Activated CD8-positive, alpha-beta memory T cell treated with anti-CD3 and anti-CD28 coated beads for 4 hours (primary cell): ENCODE data around the gene ACADL.
"Not testable (repeated sequence)": the region's sequence is repeated elsewhere in the genome, so short reads cannot be mapped to it uniquely, and the experiment has no call there.

Source experiments
- DNase-seq, 2 donors: peaks; one replicate each; pipeline ENCODE4 v3.0.0-alpha.2; 2020; ENCODE audit warnings: low read depth in 2 of 2

Gene ACADL

GRCh38 chr2:210203147-210203546 lies 22.1 kb downstream of the ACADL start:
- no peak for DNase-seq

DNA sequence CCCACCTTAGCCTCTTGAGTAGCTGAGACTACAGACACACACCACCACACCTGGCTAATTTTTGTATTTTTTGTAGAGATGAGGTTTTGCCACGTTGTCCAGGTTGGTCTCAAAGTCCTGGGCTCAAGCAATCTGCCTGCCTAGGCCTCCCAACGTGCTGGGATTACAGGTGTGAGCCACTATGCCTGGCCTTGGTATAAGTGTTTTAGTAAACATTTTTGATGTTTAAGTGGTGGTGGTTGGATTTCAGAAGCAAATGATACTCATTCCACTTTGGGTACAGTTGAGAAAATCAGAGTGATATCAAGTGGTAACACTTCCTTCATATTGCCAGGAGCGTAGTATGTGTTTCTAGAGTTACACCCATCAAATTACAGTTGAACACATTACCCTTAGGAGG lies 25.4 kb downstream of the ACADL start:
- no peak for DNase-seq

DNA sequence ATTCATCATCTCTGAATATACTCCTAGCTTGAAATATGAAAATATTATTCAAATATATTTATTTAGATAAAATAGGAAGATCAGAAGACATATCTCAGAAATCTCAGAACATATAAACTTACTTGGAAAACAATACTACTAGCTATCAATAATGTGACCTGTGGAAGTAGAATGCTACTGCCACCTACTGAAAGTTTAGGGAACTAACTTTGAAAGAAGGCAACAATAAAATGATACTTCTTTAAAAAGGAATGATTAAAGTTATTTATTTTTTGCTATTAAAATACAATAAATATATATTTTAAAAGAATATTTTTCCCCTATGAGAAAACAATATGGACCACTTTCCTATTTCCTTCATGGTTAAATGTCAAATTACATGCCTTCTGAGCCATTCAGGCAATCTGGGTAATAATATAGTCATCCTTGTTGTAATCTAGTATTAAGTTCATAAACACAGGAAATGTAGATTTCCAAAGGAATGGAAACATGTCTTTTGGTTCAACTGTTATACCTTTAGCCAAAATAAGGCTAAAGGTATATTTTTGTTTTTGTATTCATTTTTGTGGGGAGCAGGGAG lies 26.0 kb downstream of the ACADL start:
- DNase-seq: no peak

DNA sequence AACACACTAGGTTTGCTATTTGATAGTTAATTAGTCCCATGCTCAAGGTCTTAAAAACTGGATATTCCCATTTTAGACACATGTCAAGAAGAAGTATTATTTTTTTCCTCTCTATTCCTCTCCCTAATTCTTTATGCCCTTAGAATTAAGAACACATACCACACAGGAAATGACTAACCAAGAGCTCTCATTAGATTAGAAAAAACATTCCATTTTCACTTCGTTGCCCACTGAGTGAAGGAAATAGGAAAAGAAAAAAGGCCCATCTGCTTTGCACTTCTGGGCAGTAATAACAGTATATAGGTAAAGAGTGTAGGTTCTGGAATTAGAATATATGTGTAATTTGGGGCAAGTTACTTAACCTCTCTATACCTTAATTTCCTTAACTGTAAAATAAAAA lies 26.9 kb downstream of the ACADL start:
- no peak for DNase-seq

DNA sequence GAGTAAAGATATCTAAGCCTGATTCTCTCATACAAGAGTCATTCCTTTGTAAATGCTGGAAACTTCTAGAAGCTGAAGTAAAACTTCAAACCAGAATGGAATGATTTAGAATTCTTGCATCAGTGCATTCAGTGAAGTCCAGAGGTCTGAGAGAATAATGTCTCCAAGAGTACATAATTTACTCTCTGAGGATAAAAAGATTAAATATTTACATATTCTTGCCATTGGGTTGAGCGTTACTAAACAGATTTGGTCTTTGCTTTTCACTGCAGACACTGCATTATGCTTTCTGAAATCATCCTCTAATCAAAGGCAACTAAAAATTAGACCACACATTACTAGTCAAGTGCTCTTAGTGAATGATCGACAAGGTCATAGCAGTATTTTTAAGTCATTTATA lies 27.5 kb downstream of the ACADL start:
- no peak for DNase-seq

DNA sequence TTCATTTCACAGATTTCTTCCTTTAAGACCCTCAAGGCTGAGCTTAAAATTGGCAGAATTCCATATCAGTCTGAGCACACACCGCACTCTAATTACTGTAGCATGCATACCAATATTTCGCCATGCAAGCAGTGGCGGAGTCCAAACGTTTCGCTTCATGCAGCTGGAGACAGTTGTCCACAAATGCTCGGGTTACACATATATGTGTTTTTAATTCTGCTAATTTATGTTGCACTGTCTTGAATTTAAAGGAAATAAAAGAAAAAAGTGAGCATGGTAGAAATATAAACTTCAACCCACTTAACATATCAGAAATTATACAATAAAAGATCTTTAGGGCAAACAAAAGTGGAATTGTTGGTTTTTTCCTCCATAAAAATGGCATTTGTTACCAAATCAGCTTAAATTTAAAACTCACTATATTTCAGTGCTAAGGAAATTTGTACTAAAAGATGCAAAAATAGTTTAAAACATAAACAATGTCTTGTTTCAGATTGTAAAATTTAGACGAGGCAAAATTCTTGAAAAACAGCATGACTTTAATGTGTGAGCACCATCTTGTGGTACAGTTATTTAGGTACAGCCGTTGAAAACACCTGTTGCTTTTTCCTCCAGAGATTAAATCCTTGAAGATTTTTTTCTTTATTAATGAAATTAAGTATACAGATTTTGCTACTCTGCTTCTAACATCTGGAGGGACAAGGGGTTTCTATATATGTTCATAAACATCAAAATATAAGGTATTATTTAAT lies 30.0 kb downstream of the ACADL start:
- DNase-seq: no peak

DNA sequence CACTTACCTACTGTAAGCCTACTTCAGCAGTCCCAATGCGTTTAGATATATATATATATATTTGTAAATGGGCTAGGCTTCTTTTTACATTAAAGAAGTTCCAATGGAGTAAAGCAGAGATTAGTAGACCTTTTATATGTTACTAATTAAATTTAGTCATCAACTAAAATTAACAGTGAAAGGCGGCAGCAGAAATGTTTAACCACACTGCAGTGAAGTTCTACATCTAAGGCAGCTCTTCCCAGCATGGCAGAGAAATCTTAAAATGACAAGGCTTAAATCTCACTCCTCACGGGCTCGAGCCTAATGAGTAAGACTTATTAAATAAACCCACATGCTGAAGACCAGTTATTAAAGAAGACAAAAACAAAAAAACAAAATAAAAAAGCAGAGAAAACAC lies 34.9 kb downstream of the ACADL start:
- no peak for DNase-seq

GRCh38 chr2:210189452-210190138 lies 35.7 kb downstream of the ACADL start:
- DNase-seq: no peak

- DNase-seq: no peak
These were observed 36.5 kb downstream of the ACADL start for GRCh38 chr2:210188755-210189154.

GRCh38 chr2:210188190-210188589 lies 37.1 kb downstream of the ACADL start:
- DNase-seq: no peak

GRCh38 chr2:210183936-210184335 lies 41.3 kb downstream of the ACADL start:
- not testable (repeated sequence) for DNase-seq

DNA sequence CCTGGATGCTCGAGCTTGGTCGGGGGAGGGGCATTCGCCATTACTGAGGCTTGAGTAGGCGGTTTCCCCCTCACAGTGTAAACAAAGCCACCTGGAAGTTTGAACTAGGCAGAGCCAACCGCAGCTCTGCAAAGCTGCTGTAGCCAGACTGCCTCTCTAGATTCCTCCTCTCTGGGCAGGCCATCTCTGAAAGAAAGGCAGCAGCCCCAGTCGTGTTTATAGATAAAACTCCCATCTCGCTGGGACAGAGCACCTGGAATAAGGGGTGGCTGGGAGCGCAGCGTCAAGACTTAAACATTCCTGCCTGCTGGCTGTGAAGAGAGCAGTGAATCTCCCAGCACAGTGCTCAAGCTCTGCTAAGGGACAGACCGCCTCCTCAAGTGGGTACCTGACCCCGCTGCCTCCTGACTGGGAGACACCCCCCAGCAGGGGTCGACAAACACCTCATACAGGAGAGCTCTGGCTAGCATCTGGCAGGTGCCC lies 43.6 kb downstream of the ACADL start:
- not testable (repeated sequence) for DNase-seq

GRCh38 chr2:210181033-210181605 lies 44.1 kb downstream of the ACADL start:
- not testable (repeated sequence) for DNase-seq

GRCh38 chr2:210180477-210180876 lies 44.8 kb downstream of the ACADL start:
- DNase-seq: no peak

GRCh38 chr2:210179351-210179990 lies 45.8 kb downstream of the ACADL start:
- DNase-seq: no peak

DNA sequence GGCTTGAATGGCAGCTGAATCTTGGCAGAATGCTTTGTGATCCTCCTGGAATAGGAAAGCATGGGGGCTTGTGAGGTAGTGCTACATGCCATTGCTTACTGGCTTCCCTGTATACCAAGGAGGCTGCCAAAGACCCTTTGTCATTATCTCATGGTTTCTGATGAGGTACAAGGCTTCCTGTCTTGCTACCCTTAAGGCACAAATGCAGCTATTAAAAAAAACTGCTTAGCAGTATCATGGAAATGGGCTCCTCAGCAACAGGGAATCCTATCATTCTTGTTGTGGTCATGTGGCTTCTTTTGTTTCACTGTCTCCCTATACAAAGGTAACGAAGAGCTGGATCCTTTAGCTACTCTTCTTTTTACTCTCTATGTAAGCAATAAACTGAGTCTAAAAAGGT lies 47.5 kb downstream of the ACADL start:
- DNase-seq: no peak

DNA sequence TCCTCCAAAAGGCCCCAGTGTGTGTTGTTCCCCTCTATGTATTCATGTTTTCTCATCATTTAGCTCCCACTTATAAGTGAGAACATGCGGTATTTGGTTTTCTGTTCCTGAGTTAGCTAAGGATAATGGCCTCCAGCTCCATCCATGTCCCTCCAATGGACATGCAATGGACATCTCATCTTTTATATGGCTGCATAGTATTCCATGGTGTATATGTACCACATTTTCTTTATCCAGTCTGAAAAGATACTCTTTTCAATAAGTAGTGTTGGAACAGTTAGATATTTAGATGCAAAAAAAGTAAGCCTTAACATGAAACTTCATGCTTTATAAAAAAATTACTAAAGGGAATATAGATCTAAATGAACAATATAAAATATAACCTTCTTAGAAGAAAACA lies 48.1 kb downstream of the ACADL start:
- DNase-seq: not testable (repeated sequence)

- DNase-seq: no peak
These were observed 51.2 kb downstream of the ACADL start for GRCh38 chr2:210174086-210174485.

DNA sequence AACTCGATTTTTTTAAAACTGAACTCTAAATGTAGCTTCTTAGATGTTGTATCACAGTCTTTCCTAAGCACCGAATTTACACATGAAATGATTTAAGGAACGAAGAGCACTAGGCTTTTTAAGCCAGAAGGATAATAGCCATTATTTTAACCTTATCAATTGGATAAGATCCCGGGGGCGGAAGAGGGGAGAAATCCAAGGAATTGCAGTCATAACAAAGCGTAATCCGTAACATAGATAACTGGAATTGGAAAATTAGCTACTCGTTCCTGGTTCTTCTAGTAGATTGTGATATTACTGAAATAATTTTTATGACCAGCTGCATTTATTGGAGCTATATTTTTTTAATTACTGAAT lies 53.0 kb downstream of the ACADL start:
- DNase-seq: no peak

DNA sequence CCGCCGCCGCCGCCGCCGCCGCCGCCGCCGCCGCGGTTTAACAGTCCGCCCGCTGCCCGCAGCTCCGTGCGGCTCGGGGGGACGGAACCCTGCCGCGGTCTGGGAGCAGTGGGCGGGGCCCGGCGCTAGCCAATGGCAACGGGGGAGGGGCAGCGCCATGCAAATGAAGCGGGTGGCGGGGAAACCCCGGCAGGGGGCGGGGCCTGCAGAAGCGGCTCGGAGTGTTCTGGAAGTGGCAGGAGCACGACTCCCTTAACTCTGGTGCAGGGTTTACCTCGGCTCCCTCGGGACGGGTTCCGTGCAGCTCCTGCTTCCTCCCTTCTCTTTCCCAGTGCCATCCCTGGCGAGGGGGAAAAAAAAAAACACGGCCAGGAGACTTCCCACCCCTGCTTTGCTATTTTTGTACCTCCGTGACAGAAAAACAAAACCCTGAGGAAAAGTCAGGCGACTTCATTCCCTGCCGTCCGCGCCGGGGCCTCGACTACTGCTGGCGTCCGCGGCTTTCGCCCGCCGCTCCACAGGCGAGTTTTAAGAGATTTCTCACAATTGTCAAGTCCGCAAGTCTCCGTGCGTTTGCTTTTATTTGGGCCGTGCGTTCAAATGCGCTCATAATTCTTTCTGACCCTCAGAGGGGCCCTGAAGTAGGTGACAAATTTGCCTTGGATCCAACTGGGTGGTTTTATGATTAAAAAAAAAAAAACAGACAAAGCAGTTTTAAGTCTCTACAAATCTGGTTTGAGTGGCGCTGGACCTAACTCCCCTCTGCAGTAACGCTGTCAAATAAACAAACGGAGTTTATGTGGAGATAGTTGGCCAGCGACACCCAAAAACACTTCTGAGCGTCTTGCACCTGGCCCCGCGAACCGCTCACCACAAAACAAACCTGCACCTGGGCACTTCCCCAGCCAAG lies 53.7 kb downstream of the ACADL start, which contains the start of gene KANSL1L:
Gene KANSL1L, minus strand, starts transcription at position 101 of the 910 bp plus-strand sequence. CDS start 16,827 bp downstream, outside the sequence.
- DNase-seq: peak; percentile 92 to 95
